ENCODE results near the gene DIRAS1.

DIRAS1 gene

GRCh38 chr19:2754659-2755447 is 33.7 kb upstream of the DIRAS1 start:
- DNase-seq = no peak

- no peak for DNase-seq
Observed at GRCh38 chr19:2751438-2751830, 30.3 kb upstream of the DIRAS1 start.

- no peak for DNase-seq
Observed at GRCh38 chr19:2750808-2751437, 29.8 kb upstream of the DIRAS1 start.

GRCh38 chr19:2747349-2747748 is 26.2 kb upstream of the DIRAS1 start:
- no peak for DNase-seq

GRCh38 chr19:2744113-2744512 is 22.9 kb upstream of the DIRAS1 start:
- no peak for DNase-seq

GRCh38 chr19:2743099-2743498 is 21.9 kb upstream of the DIRAS1 start:
- no peak for DNase-seq

- DNase-seq = no peak
Observed at GRCh38 chr19:2740314-2740656, 19.1 kb upstream of the DIRAS1 start.

- DNase-seq = peak; percentile 94
Observed at GRCh38 chr19:2739602-2740313, 18.6 kb upstream of the DIRAS1 start, which contains the start of gene SLC39A3. TSS of gene SLC39A3 (minus strand) at chr19:2740017. CDS start at chr19:2737257, 2,760 bp downstream.

- DNase-seq = no peak
Observed at GRCh38 chr19:2736550-2737190, 15.5 kb upstream of the DIRAS1 start.

- no peak for DNase-seq
Observed at GRCh38 chr19:2735374-2735773, 14.2 kb upstream of the DIRAS1 start.

GRCh38 chr19:2734589-2735288 is 13.6 kb upstream of the DIRAS1 start:
- DNase-seq = no peak

- no peak for DNase-seq
Observed at GRCh38 chr19:2733930-2734588, 12.9 kb upstream of the DIRAS1 start.

- no peak for DNase-seq
Observed at GRCh38 chr19:2732883-2733282, 11.7 kb upstream of the DIRAS1 start.

- no peak for DNase-seq
Observed at GRCh38 chr19:2732157-2732725, 11.1 kb upstream of the DIRAS1 start.

GRCh38 chr19:2731181-2731995 is 10.2 kb upstream of the DIRAS1 start:
- no peak for DNase-seq

GRCh38 chr19:2729943-2730818 is 9.0 kb upstream of the DIRAS1 start:
- no peak for DNase-seq

- DNase-seq = no peak
Observed at GRCh38 chr19:2728783-2729387, 7.7 kb upstream of the DIRAS1 start.

- DNase-seq = no peak
Observed at GRCh38 chr19:2727640-2727944, 6.4 kb upstream of the DIRAS1 start.

- DNase-seq = no peak
Observed at GRCh38 chr19:2726904-2727639, 5.9 kb upstream of the DIRAS1 start.
